ENCODE measurements around the gene NIM1K.
"Not testable (repeated sequence)": the region's sequence is repeated elsewhere in the genome, so short reads cannot be mapped to it uniquely, and the experiment has no call there.

The NIM1K gene

GRCh38 chr5:43314724-43315123 is 122.7 kb downstream of the NIM1K start:
- DNase-seq (ENCODE audit: low read depth): no peak

- DNase-seq (ENCODE audit: low read depth): no peak
Measured at GRCh38 chr5:43315263-43315662, 123.2 kb downstream of the NIM1K start.

- DNase-seq (ENCODE audit: low read depth): no peak
Measured at GRCh38 chr5:43315682-43316081, 123.7 kb downstream of the NIM1K start.

GRCh38 chr5:43316421-43316820 is 124.4 kb downstream of the NIM1K start:
- DNase-seq (ENCODE audit: low read depth): no peak

- DNase-seq (ENCODE audit: low read depth): no peak
Measured at GRCh38 chr5:43320846-43321245, 128.8 kb downstream of the NIM1K start.

GRCh38 chr5:43323488-43323887 is 131.5 kb downstream of the NIM1K start:
- DNase-seq (ENCODE audit: low read depth): not testable (repeated sequence)

GRCh38 chr5:43325624-43326023 is 133.6 kb downstream of the NIM1K start:
- not testable (repeated sequence) for DNase-seq (ENCODE audit: low read depth)

All from GM04503 (cell line).